HCT116 (cell line): Measurements from ENCODE around the gene KRTAP10-8. TPM values are rescaled to one million over a fixed set of nuclear protein-coding genes. Genes with fewer than 3 reads are reported as not detected.

ENCODE experiments used
- ATAC-seq: fragments of 200-7000 bp; cut with Tn5 transposase; 2 replicates; pipeline ENCODE4 v1.9.1; 2020; ENCODE audit warnings: mild to moderate bottlenecking, moderate library complexity
- BruUV-seq: library from RNA; stranded (reverse); fragments of 400-500 nt; replicated peaks from 2 replicates; lab custom pipeline; 2021; lab: Mats Ljungman, UMichigan
- CTCF ChIA-PET: fragments of 300-600 bp; sonication (Branson Sonifier 250); formaldehyde crosslinking; loops from one replicate; lab custom pipeline; 2021; ENCODE audit warnings: antibody characterized with exemption; lab: Charles Lee
- POLR2A ChIA-PET: fragments of 300-600, 350-600 bp; sonication (Branson Sonifier 250); formaldehyde crosslinking; loops from one replicate; lab custom pipeline; 2021; ENCODE audit warnings: antibody characterized with exemption; lab: Charles Lee
- RAD21 ChIA-PET, 2 experiments: fragments of 300-600 bp; sonication (Branson Sonifier 250); formaldehyde crosslinking; loops; one replicate each; lab custom pipeline; 2023; ENCODE audit warnings: low total read pairs in 2 of 2; ENCODE audit not compliant: uncharacterized antibody in 2 of 2, unreplicated experiment in 2 of 2, low non-redundant PET in 1 of 2; lab: Charles Lee
- DNase-seq: peaks from one replicate; pipeline ENCODE4 v3.0.0-alpha.2; 2010; ENCODE audit warnings: low read depth, low spot score
- H2AFZ ChIP-seq: fragments of 200-600 bp; shearing (Covaris generic), sonication (generic); 2 replicates; pipeline ENCODE4 v1.6.1; 2017; ENCODE audit warnings: low read depth, mixed run types, mixed read lengths, antibody characterized with exemption, low read length; ENCODE audit not compliant: poor library complexity, severe bottlenecking
- H3K27ac ChIP-seq: 2 replicates; pipeline ENCODE4 v1.5.1; 2012; ENCODE audit warnings: low read depth, low read length
- H3K27me3 ChIP-seq: fragments of 200-600 bp; sonication (generic); 2 replicates; pipeline ENCODE4 v1.6.1; 2016; ENCODE audit warnings: mixed run types, low read length, mixed read lengths; ENCODE audit not compliant: insufficient read depth
- H3K36me3 ChIP-seq, 2 experiments: fragments of 200-500 bp in 1 of 2; fragments of 200-600 bp in 1 of 2; sonication (Bioruptor generic) in 1 of 2; sonication (generic) in 1 of 2; 2 replicates each; pipeline versions ENCODE4 v1.5.1 to v1.6.1; 2014 to 2016; ENCODE audit warnings: low read length in 2 of 2, inconsistent platforms in 1 of 2, mixed read lengths in 1 of 2, mixed run types in 1 of 2; ENCODE audit not compliant: insufficient read depth in 2 of 2, control insufficient read depth in 1 of 2
- H3K4me1 ChIP-seq, 2 experiments: fragments of 200-600 bp in 1 of 2; sonication (generic) in 1 of 2; 2 replicates each; pipeline versions ENCODE4 v1.5.1 to v1.6.1; 2012 to 2017; ENCODE audit warnings: low read length in 2 of 2, inconsistent platforms in 1 of 2, mild to moderate bottlenecking in 1 of 2, mixed read lengths in 1 of 2, mixed run types in 1 of 2, moderate library complexity in 1 of 2; ENCODE audit not compliant: insufficient read depth in 2 of 2, control insufficient read depth in 1 of 2
- H3K4me2 ChIP-seq: fragments of 200-600 bp; sonication (generic); 2 replicates; pipeline ENCODE4 v1.6.1; 2017; ENCODE audit warnings: mixed run types, low read length, mixed read lengths
- H3K4me3 ChIP-seq, 2 experiments: fragments of 200-600 bp in 1 of 2; sonication (generic) in 1 of 2; replicated peaks in 1 of 2; 2 replicates each; pipeline ENCODE4 v1.5.1; 2011 to 2016; ENCODE audit warnings: low read length in 2 of 2, control low read depth in 1 of 2, low read depth in 1 of 2, mild to moderate bottlenecking in 1 of 2, mixed read lengths in 1 of 2, mixed run types in 1 of 2
- H3K79me2 ChIP-seq: fragments of 200-600 bp; sonication (generic); 2 replicates; pipeline ENCODE4 v1.6.1; 2017; ENCODE audit warnings: mild to moderate bottlenecking, mixed run types, low read length, moderate library complexity, mixed read lengths; ENCODE audit not compliant: insufficient read depth
- H3K9ac ChIP-seq: fragments of 200-600 bp; sonication (generic); 2 replicates; pipeline ENCODE4 v1.6.1; 2016; ENCODE audit warnings: low read length, mixed read lengths
- H3K9me2 ChIP-seq: fragments of 200-600 bp; sonication (generic), shearing (Covaris generic); 2 replicates; pipeline ENCODE4 v1.6.1; 2017; ENCODE audit warnings: mixed run types, mild to moderate bottlenecking, moderate library complexity; ENCODE audit not compliant: insufficient read depth
- H3K9me3 ChIP-seq, 2 experiments: fragments of 200-500 bp in 1 of 2; fragments of 200-600 bp in 1 of 2; sonication (Bioruptor generic) in 1 of 2; sonication (generic) in 1 of 2; 2 replicates each; pipeline ENCODE4 v1.6.1; 2014 to 2017; ENCODE audit warnings: low read length in 2 of 2, mixed read lengths in 2 of 2, inconsistent platforms in 1 of 2, low read depth in 1 of 2, mild to moderate bottlenecking in 1 of 2, mixed run types in 1 of 2, moderate library complexity in 1 of 2; ENCODE audit not compliant: control insufficient read depth in 1 of 2, insufficient read depth in 1 of 2
- H4K20me1 ChIP-seq: fragments of 200-600 bp; sonication (generic), shearing (Covaris generic); 2 replicates; pipeline ENCODE4 v1.6.1; 2017; ENCODE audit warnings: mixed run types, mild to moderate bottlenecking, moderate library complexity; ENCODE audit not compliant: insufficient read depth
- ATF3 ChIP-seq: IDR thresholded peaks from 2 replicates; pipeline ENCODE4 v1.6.1; 2012
- POLR2AphosphoS5 ChIP-seq: IDR thresholded peaks from 2 replicates; pipeline ENCODE4 v1.6.1; 2011; ENCODE audit warnings: mild to moderate bottlenecking, low read depth, low read length, moderate library complexity
- REST ChIP-seq: IDR thresholded peaks from 2 replicates; pipeline ENCODE4 v1.6.1; 2012; ENCODE audit warnings: low read depth
- SRF ChIP-seq: IDR thresholded peaks from 2 replicates; pipeline ENCODE4 v1.6.1; 2012; ENCODE audit warnings: low read depth
- ZBTB33 ChIP-seq: IDR thresholded peaks from 2 replicates; pipeline ENCODE4 v1.6.1; 2011; ENCODE audit warnings: mild to moderate bottlenecking, low read length, moderate library complexity; ENCODE audit not compliant: insufficient replicate concordance; ENCODE audit errors: extremely low read depth
- ZFX ChIP-seq: fragments of 450-650 bp; IDR thresholded peaks from 2 replicates; pipeline ENCODE4 v1.6.1; 2017
- ZNF274 ChIP-seq: fragments of 200-500 bp; sonication (Bioruptor generic); IDR thresholded peaks from 2 replicates; pipeline ENCODE4 v1.6.1; 2014; ENCODE audit warnings: mild to moderate bottlenecking, low read depth, low read length, inconsistent platforms
- intact Hi-C: fragments of 100-400 bp; cut with micrococcal nuclease; formaldehyde crosslinking; loops from 2 replicates; pipeline ENCODE4 v1.10.0; 2022
- total RNA-seq: library from RNA; stranded (reverse); gene quantifications from one replicate; pipeline ENCODE4 v1.2.1, GENCODE V29; 2021; ENCODE audit not compliant: unreplicated experiment

KRTAP10-8 gene
- total RNA-seq, 1 experiment from 2014 or later: not detected

DNA sequence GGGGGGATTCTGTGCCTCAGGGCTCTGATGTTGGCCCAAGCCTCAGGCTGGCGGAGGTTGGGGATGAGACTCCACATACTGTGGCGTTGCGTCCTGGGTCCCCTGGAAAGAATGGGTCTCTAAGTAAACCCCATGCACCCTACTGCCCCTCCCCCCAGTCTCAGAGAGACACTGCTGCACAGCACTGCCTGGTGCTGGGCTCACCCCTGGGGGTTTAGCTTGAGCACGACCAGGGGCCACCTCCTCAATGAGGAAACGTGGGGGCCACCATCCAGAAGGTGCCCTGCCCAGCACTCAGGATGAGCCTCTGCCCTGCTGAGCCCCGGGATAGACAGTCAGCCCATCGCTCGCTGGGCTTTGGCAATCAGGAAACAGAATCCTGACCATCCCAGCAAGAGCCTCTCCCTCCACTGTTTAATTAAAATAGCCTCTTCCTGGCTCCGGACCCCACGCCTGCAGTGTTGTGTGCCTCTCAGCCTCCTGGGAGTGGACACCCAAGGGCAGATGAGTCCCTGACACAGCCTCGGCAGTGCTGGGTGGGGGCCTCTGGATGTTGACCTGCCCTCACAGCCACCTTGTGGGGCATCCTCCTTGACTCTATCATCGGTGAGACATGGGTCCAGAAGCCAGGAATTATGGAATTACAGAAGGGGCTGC lies 41.9 kb upstream of the KRTAP10-8 start:
- H3K9me3 ChIP-seq: no peaks in the 10 kb centered on the region
- peaks cover 0 to 3% of the 10 kb centered on the region in 2 experiments; a peak in 1 of 4 replicates for H3K4me1 ChIP-seq
- H3K4me3 ChIP-seq: no peak overlapping the region
- intact Hi-C loops: loop anchor here (10.0 kb wide), 1 partner anchor 105 kb away; no protein-coding TSS in a partner anchor
- no TSS peak for BruUV-seq
- H3K36me3 ChIP-seq: no peaks in the 10 kb centered on the region
- CTCF ChIA-PET: no interaction called here
- H4K20me1 ChIP-seq: no peaks in the 10 kb centered on the region
- DNase-seq (no peak), ATAC-seq (no peak)
- peaks cover 6% of the 10 kb centered on the region for H3K27me3 ChIP-seq
- no peaks in the 10 kb centered on the region for H3K9me2 ChIP-seq
- POLR2A ChIA-PET: no interaction called here
- RAD21 ChIA-PET: no interaction called here
- H2AFZ ChIP-seq: no peak overlapping the region
- H3K9ac ChIP-seq: no peak overlapping the region
- no peaks in the 10 kb centered on the region for H3K79me2 ChIP-seq
- TF ChIP-seq SRF (no peak), ZBTB33 (no peak), ZFX (no peak), ZNF274 (no peak), ATF3 (no peak), REST (no peak), POLR2AphosphoS5 (no peak)
- H3K4me2 ChIP-seq: no peak overlapping the region
- H3K27ac ChIP-seq: no peak overlapping the region
